HG02623 (cell line): ENCODE data around the gene BEX3.
"Not testable (repeated sequence)": the region's sequence is repeated elsewhere in the genome, so short reads cannot be mapped to it uniquely, and the experiment has no call there.

Experiments used
- ATAC-seq: cut with Tn5 transposase; IDR thresholded peaks from one replicate; pipeline ENCODE4 v1.9.1; 2021; ENCODE audit warnings: moderate library complexity; ENCODE audit not compliant: unreplicated experiment

The BEX3 gene

DNA sequence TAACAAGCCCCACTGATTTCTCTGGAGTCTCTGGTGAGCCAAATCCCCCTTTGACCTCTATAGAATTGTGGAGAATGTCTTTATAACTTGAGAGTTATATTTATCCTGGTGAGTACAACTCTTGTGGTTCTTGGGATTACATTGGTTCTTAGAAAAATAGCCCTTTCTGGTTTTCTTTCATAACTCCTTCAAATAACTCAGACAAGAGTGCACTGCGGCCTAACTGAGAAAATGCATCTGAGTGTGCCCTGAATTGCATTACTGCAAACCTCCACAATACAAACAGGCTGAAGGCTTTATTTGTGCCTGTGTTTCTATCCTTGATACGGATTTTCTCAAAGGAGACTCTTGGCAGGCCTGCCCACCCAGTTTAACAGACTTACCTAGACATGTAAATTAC, 2.7 kb downstream of the BEX3 start:
- no peak for ATAC-seq

DNA sequence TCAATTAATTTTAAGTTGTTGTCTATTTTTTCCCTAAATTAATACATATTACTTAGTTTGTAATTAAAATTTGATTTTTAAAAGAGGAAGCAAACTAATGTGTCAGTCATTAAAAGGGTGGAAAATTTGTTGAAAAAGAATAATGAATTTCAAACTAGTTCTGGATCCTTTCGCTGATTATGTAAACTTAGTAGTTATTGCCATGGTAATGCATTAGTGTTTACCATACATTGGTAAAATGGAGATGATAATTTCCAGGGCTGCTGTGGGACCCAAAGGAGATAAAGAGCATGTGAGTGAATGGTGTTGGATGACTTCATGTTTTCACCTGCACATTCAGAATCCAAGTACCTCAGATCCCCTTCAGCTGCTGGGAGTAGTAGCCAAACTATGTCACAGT, 6.5 kb downstream of the BEX3 start:
- no peak for ATAC-seq

DNA sequence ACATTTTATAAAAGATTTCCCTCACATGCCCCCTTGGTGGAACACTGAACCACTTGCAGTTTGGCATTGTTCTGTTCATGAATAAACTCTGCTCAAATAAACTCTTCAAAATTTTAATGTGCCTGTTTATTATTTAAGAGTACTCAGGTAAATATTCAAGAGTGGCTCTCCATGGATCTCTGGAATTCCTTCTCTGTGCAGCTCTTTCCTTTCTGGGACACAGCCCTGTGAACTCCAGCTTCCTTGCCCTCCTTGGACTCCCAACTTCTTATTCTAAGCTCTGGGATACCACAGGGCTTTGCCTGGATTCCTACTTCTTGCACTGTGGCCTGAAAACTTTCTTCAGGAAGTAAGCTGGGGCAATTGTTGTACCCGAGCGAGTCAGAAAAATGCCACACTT, 8.3 kb downstream of the BEX3 start:
- ATAC-seq, result no peak

DNA sequence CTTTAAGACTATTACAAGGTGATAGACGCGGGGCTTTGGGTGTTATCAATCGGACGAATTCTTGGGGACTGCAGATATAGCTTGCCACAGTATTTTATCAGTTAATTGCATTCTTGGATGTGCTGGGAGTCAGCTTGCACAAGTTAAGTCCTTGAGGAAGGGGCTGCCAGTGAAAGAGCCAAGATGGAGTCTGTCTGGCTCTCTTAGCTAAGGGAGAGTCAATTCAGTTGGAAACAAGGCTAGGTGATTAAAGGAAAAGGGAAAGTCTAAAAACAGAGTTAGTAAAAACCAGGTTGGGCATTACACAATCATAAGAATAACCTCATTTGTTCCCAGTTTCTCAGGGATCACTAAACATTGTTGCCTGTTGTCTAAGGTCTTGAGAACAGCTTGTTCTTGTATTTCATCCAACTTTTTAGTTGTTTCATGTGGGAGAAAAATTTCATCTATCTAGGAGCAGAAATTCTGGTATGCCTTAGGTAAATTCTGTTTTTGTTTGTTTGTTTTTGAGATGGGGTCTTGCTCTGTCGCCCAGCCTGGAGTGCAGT, 9.0 kb downstream of the BEX3 start:
- not testable (repeated sequence) for ATAC-seq

DNA sequence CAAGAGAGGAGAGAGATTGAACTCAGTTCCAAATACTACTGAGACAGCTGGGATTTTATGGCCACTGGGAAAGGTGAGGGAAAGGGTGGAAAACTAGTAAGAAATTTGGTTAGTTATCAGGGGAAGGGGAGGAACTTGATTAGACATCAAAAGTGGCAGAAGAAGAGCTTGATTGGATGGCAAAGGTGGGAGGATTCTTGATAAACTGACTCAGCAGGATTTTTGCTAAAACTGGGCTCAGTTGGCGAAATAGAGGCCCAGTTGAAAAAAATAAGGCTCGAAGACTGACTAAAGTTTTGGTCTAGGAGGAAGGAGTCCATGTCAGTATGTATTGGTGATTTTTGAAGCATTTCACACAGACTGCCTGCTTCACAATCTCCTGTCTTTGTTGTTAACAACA, 10.0 kb downstream of the BEX3 start:
- ATAC-seq, result no peak

DNA sequence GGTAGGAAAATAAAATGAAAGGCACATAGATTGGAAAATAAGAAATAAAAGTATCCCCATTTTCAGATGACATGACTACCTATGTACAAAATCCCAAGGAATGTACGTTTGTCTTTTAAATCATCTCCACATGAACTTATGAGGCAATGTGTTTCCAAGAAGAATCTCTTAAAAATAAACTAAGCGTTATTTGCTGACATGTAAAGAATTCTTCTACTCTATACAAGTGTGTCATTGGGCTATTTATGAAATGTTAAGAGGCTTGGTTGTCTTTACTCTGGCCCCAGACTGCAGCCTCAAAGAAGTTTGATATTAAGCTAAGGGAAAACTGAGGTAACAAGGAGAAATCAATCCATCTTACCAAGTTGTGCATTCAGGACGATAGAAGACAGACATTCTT, 17.1 kb downstream of the BEX3 start:
- no peak for ATAC-seq

DNA sequence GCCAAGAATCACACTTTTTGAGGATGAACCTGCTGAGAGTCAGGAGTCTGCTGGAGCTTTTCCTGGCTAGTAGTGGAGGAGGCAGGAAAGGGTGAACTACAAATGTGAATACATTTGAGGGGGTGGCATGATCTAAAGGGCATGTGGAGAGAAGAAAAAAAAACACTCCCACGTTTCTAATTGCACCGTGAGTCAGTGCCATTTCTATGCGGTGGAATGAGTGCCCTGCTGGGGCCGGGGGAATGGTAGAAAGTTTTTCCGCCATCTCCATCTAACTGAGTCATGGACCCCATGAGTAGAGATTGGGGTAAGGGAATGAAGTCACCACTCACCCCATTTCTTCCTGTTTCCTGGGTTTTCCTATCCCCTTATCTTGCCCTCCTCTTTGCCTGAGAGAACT, 19.8 kb downstream of the BEX3 start:
- ATAC-seq, result no peak

DNA sequence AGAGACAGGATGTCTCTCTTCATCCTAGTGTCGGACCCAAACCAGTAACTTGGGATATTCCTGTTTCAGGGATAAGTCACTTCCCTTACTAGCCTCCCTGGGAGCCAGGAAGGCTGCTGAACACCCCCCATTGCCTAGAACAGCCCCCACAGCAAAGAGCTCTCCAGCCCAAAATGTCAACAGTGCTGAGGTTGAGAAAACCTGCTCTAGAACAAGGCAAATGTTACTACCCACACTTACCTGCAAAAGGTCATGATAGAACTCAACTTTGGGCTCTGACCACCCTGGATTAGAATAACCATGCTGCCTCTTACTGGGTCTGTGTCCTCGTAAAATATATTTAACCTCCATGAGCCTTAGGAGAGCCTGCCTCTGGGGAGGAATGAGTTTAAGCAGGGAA, 20.3 kb downstream of the BEX3 start:
- ATAC-seq, result no peak

DNA sequence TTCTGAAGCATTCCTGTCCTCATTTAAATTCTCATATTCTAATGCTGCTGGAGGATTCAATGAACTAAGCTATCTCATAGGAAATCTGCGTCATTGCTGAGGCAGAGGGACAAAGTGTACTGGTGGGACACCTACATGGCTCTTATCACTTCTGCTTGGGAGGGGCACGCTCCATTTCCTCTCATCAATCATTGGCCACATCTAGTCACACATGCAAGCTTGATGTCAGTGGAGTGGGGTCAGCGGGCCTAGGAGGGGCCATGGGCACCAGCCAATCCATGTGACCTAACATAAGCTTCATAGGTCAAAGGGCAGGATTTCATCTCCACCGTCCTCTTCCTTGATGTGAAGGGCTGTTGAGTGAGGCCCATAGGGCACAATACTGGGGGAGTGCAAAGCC, 21.4 kb downstream of the BEX3 start:
- ATAC-seq, result no peak

DNA sequence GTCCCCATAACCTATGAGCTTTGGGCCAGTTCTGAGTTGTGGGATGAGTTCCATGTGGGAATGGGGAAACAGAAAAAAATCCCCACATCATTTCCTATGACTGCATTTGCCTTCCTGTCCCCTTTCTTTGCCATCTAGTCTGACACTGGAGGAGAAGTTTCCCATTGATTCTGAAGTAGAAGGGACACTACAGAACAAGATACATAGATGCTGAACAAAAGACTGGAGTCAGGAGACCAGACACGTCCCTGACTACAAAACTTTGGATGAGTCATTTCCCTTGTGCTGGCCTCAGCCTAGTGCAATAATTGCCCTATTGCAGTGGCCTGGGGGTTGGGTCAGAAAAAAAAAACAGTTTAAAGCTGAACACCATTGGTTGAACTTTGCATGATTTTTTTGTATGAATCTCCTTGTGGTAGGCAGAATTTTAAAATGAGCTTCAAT, 22.1 kb downstream of the BEX3 start:
- ATAC-seq, result no peak

DNA sequence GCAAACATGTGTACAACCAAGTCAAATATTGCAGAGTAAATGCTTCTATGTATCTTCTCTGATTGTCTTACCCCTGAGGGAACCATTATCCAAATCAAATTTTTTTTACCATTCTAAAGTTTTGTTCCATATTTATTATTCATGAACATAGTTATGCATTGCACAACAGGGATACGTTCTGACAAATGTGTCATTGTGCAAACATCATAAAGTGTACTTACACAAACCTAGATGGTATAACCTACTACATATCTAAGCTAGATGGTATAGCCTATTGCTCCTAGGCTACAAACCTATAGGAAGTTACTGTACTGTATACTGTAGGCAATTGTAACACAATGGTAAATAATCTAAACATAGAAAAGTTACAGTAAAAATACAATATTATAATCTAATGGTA, 23.4 kb downstream of the BEX3 start:
- ATAC-seq, result no peak

DNA sequence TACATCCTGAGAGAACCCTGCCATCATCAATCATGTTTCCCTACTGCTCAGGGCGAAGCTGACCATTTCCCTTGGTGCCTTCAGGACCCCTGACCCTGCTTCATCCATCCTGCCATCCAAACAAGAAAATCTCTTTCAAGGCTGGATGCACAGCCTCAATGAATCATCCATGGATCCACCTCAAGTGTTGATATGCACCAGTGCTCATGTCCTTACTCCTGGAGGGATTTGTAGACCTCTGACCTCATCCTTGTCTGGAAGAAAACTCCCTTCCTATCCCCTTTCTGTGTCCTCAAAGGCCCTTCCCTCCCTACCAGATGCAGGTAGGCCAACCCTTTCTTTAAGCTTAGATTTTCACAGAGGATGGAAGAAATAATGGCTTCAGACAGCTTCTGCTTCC, 24.6 kb downstream of the BEX3 start:
- ATAC-seq, result no peak

DNA sequence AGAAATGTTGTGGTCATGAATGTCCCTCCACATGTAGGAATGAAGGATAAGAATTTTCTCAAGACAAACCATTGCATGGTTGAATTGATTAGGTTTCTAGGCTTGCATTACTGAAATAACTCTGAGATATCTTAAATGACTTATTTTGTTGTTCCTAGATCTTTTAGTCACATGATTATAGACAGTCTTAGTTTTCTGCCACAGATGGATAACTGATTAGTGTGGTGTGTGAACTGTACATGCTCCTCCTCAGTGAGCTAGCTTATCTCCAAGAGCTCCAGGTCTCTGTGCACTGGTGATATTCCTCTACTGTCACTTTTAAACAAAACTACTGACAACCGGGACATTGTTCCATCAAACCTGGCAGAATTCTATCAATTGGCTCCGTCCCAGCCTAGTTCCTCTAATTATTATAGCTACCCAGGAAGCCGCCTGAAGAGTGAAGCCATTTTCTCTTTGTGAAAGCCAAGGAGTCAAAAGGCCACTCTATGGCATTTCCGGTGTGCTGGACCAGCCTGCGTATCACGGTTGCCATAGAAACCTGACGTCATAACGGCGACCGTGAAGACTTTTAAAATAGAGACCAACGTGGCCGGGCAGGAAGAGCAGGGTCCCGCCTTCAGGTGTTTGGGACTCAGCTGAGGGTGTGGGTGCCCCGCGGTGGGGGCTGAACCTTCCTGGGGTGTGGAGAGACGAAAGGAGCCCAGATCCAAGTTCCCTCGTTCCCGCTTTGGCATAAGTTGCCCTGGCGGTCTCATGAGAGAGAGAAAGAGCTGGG, 28.1 kb downstream of the BEX3 start:
- ATAC-seq, result peak; percentile 95

DNA sequence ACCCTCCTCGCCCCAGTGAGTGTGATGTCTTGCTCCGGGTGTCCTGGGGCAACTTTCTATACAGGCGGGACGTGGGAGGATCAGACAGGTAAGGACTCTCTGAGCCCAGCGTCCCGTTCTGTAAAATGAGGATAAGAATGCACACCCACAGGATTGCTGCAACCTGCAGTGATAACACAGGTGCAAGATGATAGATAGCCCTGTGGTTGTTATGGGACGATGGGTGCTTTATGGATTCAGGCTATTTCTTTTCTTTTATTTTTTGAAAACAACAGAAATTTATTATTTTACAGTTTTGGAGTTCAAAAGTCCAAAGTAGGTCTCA, 28.6 kb downstream of the BEX3 start:
- ATAC-seq, result peak; percentile 11

DNA sequence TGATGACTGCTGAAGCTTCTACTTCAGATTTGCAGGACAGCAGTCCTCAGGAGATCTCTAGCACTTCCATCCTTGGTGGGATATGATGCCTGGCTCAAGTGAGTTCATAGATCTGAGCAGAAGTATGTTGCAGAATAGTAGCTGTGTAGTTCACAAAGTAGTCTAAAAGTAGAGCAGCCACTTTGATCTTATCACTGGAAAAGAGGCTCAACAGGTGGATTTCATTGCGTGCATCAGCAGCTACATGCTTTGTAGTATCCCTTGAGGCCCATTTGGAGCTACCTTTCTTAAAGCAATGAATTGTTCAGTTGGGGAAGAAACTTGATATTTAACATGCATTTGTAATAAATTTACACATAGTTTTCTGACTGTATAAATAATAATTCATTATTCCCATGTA, 29.9 kb downstream of the BEX3 start:
- ATAC-seq, result no peak

DNA sequence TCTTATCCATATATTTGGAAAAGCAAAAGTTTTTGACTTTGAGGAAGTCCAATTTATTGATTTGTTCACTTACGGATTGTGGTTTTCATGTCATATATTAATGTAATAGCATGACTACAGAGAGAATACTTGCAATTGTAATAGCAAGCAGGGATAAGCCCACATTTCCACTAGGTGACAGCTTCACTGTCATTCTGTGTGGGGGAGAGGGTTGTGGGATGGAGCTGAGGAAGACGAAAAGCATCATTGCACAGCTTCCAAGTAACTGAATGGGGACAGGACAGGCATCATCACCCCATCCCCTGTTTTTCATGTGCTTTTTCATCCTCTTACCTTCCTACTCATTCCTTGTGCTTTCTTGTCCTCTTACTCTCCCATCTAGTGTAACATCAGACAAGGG, 31.4 kb downstream of the BEX3 start:
- no peak for ATAC-seq

DNA sequence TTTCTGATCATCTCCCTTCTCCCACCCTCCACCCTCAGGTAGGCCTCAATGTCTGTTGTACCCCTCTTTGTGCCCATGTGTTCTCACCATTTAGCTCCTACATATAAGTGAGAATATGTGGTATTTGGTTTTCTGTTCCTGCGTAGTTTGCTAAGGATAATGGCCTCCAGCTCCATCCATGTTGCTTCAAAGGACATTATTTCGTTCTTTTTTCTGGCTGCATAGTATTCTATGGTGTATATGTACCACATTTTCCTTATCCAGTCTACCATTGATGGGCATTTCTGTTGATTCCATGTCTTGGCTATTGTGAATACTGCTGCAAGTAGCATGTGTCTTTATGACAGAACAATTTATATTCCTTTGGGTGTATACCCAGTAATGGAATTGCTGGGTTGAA, 35.4 kb downstream of the BEX3 start:
- ATAC-seq, result not testable (repeated sequence)

DNA sequence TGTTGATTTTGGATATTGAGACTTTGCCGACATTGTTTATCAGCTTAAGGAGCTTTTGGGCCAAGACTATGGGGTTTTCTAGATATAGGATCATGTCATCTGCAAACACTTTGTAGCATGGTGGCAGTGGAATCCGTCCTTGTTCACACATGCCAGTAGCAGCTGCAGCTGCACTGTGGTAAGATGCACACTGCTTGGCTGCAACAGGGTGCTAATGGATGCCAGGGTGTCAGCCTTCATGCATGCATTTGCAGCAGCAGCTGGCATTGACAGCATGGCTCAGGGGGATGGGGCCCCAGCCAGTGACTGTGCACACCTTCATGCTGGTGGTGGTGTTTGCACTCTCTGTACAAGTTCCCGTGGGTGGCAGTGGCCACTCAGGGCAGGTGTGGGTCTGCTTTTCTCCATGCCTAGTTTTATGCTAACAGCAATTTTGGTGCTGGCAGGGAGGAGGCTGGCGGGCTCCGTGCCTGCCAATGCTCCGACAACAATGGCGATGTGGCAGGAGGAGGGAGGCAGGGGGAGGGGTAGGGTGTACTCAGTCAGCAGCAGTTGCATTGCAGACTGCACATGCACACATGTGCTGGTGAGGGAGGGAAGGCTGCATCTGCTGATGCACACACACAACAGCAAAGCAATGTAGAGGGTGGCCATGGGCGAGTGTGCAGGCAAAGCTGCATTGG, 37.5 kb downstream of the BEX3 start:
- no peak for ATAC-seq

DNA sequence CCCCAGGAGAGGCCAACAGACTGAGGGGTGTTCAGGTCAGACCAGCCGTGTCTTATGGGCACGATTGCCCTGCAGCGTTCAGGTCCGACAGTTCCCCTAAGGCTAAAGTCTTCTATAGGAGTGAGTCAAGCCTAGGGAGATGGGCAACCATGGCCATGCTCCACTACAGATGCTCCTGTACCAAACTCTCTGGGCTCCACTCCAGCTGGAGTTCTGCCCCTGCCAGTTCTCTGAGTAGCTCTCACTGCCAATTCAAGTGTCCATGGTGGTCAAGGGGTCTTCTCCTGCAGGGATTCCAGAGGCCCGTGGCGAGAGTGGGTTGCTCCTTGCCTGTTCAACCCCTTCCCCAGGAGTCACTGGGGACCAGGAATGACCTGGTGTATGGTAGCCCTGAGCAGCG, 38.2 kb downstream of the BEX3 start:
- ATAC-seq, result no peak

DNA sequence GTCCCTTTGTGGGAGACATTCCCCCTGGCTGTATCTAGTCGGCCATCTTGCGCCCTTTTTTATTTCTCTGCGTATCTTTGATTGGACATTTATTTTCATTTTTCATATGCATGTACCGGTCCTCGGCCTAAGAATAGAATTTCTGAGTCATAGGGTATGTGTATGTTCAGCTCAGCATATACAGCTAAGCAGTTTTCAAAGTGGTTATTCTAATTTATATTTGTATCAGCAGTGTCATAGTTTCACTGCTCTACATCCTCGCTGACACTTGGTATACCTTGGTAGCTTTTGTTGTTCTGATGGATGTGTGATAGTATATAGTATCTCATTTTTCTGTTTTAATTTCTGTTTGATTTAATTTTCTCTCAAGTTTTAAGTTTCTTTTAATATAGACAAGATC, 38.7 kb downstream of the BEX3 start:
- no peak for ATAC-seq

DNA sequence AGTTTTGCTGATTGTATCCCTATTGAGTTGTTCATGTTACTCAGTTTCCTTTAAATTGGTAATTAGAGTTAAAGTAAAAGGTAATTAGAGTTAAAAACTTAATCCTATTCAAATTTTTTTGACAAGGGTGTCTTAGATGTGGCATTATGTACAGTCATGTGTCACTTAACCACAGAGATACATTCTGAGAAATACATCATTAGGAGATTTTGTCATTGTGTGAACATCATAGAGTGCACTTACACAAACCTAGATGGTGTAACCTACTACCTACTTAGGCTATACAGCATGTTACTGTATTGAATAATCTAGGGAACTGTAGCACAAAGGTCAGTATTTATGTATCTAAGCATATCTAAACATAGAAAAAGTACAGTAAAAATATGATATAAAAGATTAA, 39.2 kb downstream of the BEX3 start:
- no peak for ATAC-seq

DNA sequence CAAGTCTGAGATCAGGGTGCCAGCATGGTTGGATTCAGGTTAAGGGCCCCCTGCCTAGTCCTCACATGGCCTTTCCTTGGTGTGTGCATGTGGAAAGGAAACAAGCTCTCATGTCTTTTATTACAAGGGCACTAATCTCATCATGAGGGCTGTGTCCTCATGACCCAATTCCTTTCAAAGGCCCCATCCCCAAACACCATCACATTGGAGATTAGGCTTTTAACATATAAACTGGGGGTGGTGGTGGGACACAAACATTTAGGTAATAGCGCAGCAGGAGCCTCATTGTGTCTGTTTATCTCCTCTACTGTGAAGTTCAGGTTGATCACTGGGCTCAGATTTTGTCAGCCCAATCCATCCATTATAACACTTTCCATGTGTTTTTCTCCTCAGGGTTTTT, 41.0 kb downstream of the BEX3 start:
- ATAC-seq, result no peak

DNA sequence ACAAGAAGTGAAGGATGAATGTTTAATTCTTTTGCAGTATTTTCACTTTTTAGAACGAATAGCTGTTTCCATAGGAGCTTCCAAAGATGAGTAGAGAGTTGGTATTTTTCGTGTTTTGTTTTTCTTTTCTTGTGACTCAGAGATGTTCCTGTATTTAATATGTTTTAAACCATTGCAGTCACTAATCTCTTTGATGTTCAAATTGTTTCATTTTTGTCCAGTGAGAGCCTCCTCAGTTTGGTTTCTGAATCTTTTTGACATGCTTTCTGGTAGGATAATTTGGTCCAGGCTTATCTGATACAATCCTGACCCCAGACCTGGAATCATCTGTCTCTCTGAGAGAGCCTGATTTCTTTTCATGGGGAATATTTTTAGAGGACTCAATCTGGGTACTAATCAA, 41.6 kb downstream of the BEX3 start:
- no peak for ATAC-seq
